Measurements from ENCODE around the gene NOP10. TPM values are rescaled to one million over a fixed set of nuclear protein-coding genes. Genes with fewer than 3 reads are reported as not detected.

NOP10 gene
- total and polyA plus RNA-seq, 4 donors: 95.6 to 284 (median 136) TPM

DNA sequence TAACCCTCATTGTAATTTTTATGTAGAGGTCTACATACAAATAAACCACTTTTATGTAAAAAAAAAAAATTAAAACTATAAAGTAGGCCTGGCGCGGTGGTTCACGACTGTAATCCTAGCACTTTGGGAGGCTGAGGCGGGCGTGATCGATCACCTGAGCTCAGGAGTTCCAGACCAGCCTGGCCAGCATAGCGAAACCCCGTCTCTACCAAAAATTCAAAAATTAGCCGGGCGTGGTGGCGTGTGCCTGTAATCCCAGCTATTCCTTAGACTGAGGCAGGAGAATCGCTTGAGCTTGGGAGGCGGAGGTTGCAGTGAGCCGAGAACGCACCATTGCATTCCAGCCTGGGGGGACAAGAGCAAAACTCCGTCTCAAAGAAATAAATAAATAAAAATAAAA is 4.6 kb downstream of the NOP10 start:
- Histone ChIP-seq H3K9me3 (ENCODE audit: control insufficient read depth, low read length) (no peaks in the 10 kb centered on the region), H3K36me3 (ENCODE audit: control insufficient read depth in 1 of 2, insufficient read depth in 2 of 2, low read length in 1 of 2) (peaks cover 0 to 1% of the 10 kb centered on the region in 2 donors), H3K4me3 (ENCODE audit: low read length in 2 of 2) (peak overlapping the region in 1 of 2 donors; percentile 21), H3K4me1 (ENCODE audit: control insufficient read depth in 1 of 2, insufficient read depth in 2 of 2, low read length in 2 of 2) (no peaks in the 10 kb centered on the region), H3K27me3 (ENCODE audit: control insufficient read depth in 1 of 2, insufficient read depth in 2 of 2, low read length in 1 of 2) (no peaks in the 10 kb centered on the region), H3K27ac (ENCODE audit: low read depth in 1 of 2, low read length in 2 of 2) (no peak overlapping the region)
- intact Hi-C loops (cut with DNase I): loop anchor here in 1 of 2 donors (5.0 kb wide), 2 partner anchors 61 to 81 kb away; no protein-coding TSS in a partner anchor
- DNase-seq: no peak
- ATAC-seq (ENCODE audit: low FRiP score): no peak
- WGBS, 2 donors: 72 to 73% methylated on average over 16 of the region's 16 CpGs

DNA sequence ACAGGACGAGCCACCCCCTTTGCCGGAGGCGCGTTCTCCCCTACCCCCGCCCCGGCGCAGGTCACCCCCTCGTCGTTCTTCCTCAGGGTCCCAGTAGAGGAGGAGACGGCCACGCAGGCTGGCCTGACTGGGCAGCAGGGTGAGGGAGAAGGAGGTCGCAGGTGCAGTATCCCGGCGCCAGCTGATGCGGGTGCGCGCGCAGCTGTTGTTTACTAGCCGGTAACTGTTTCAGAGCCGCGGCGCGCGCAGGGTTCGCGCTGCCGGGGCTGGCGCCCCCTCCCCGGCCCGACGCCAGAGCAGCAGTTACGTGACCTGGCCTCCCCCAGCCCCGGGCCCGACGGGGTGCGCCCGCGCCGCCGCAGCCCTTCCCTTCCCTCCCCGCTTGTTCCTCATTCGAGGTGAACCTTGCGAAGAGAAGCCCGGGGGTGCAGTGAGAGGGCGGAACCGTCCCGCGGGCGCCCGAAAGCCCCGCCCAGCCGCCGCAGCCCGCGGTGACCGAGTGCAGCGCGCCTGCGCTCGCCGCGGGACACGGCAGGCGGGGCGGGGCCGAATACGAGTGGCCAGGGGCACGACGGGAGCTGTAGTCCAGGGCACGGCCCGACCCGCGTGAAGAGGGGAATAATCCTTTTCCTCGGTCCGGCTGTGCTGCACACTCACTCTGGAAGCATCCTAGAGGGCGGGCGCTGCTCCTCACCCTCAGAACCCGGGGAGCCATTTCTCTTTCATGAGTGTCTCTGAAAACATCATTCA is 5.2 kb downstream of the NOP10 start, which contains the start of gene SLC12A6:
Gene SLC12A6 (minus strand): TSS at position 225 of the 750 bp plus-strand sequence. CDS start 1,101 bp downstream, outside the sequence.
- Histone ChIP-seq H3K36me3 (ENCODE audit: control insufficient read depth in 1 of 2, insufficient read depth in 2 of 2, low read length in 1 of 2) (peaks cover 0 to 1% of the 10 kb centered on the region in 2 donors), H3K4me3 (ENCODE audit: low read length in 2 of 2) (peak within 1 kb of the TSS; percentile 71 to 84), H3K27ac (ENCODE audit: low read depth in 1 of 2, low read length in 2 of 2) (peak within 1 kb of the TSS in 1 of 2 donors; percentile 60), H3K27me3 (ENCODE audit: control insufficient read depth in 1 of 2, insufficient read depth in 2 of 2, low read length in 1 of 2) (no peaks in the 10 kb centered on the region), H3K4me1 (ENCODE audit: control insufficient read depth in 1 of 2, insufficient read depth in 2 of 2, low read length in 2 of 2) (no peaks in the 10 kb centered on the region), H3K9me3 (ENCODE audit: control insufficient read depth, low read length) (no peaks in the 10 kb centered on the region)
- intact Hi-C loops (cut with DNase I): loop anchor here in 1 of 2 donors (5.0 kb wide), 2 partner anchors 60 to 80 kb away; no protein-coding TSS in a partner anchor
- peak; percentile 96 for ATAC-seq (ENCODE audit: low FRiP score)
- DNase-seq: peak; percentile 95 to 97
- WGBS, 2 donors: 0 to 1% methylated on average over 62 to 78 of the region's 78 CpGs

DNA sequence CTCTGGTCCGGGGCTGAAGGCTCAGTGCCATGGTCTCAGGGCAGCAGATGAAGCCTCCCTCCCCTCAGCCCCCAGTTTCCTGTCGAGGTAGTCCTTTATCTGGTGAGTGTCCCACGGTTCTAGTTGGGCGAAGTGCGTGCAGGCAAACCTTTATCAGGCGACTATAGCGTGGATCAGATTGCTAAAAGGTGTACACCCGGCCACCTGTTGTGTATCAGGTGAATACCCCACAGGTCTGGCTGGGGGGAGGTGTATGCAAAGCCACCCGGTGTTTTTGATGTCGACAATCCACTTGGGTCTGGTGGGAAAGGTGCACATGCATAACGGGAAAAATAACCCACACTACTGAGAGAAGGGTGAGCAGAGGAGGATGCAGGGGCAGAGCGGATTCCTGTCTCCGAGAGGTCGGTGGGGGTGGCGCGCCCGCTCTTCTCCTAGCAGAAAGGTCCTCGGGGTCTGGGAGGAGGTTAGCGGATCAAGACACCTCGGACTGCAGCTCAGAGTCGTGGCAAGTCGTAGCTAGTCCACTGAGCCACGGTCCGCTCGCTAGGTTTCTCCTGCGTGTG is 5.9 kb downstream of the NOP10 start:
- intact Hi-C loops (cut with DNase I): loop anchor here in 1 of 2 donors (5.0 kb wide), 2 partner anchors 60 to 80 kb away; no protein-coding TSS in a partner anchor
- ATAC-seq (ENCODE audit: low FRiP score): no peak
- 1 to 2% methylated on average over 26 of the region's 26 CpGs for WGBS, 2 donors

DNA sequence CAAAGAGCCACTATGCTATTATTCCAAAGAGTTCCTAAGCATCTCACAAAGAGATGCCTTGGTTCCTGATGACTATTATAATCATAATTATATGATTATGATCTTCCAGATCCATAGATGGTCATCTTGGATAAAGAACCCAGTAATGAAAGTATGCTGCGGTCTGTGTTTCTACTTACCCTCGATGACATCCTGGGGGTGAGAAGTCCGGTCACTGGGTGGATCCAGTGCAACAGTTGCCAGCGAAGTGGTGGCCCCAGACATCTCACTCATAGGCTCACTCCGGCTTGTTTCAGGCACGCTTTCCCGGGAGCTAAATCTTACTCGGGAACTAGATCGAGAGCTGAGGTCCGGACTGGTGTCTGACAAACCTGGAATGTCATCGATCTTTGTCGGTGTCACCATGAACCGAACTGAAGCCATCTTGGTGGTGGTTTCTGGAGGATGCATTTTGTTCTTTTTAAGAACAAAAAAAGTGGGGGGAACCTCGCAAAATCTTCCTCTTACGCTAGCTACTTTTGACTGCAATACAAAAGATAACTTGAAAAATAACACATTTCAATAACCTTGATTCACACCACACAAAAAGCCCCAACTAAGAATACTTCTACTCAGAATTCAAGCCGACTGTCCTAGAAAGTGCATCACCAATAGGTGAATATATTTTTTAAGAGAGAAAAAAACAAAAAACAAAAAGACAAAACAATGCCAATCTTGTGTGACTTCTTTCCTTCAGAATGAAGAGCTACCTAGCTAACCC is 6.5 kb downstream of the NOP10 start:
- 81 to 85% methylated on average over 16 of the region's 16 CpGs for WGBS, 2 donors
- intact Hi-C loops (cut with DNase I): loop anchor here in 1 of 2 donors (5.0 kb wide), 2 partner anchors 59 to 79 kb away; no protein-coding TSS in a partner anchor
- Histone ChIP-seq H3K4me1 (ENCODE audit: control insufficient read depth in 1 of 2, insufficient read depth in 2 of 2, low read length in 2 of 2) (no peaks in the 10 kb centered on the region), H3K36me3 (ENCODE audit: control insufficient read depth in 1 of 2, insufficient read depth in 2 of 2, low read length in 1 of 2) (no peaks in the 10 kb centered on the region), H3K27ac (ENCODE audit: low read depth in 1 of 2, low read length in 2 of 2) (peak overlapping the region in 1 of 2 donors; percentile 21), H3K4me3 (ENCODE audit: low read length in 2 of 2) (peak overlapping the region; percentile 71 to 84), H3K9me3 (ENCODE audit: control insufficient read depth, low read length) (no peaks in the 10 kb centered on the region), H3K27me3 (ENCODE audit: control insufficient read depth in 1 of 2, insufficient read depth in 2 of 2, low read length in 1 of 2) (no peaks in the 10 kb centered on the region)
- no peak for DNase-seq
- ATAC-seq (ENCODE audit: low FRiP score): no peak

More for the DNA sequence above, 5.9 kb downstream of the NOP10 start:
- H3K4me1 ChIP-seq (ENCODE audit: control insufficient read depth in 1 of 2, insufficient read depth in 2 of 2, low read length in 2 of 2): no peaks in the 10 kb centered on the region
- no peaks in the 10 kb centered on the region for H3K27me3 ChIP-seq (ENCODE audit: control insufficient read depth in 1 of 2, insufficient read depth in 2 of 2, low read length in 1 of 2)
- peak overlapping the region; percentile 71 to 84 for H3K4me3 ChIP-seq (ENCODE audit: low read length in 2 of 2)
- no peaks in the 10 kb centered on the region for H3K9me3 ChIP-seq (ENCODE audit: control insufficient read depth, low read length)
- no peak for DNase-seq
- H3K36me3 ChIP-seq (ENCODE audit: control insufficient read depth in 1 of 2, insufficient read depth in 2 of 2, low read length in 1 of 2): peaks cover 0 to 1% of the 10 kb centered on the region in 2 donors
- H3K27ac ChIP-seq (ENCODE audit: low read depth in 1 of 2, low read length in 2 of 2): peak overlapping the region in 1 of 2 donors; percentile 60

GRCh38 chr15:34335176-34336032 is 7.5 kb downstream of the NOP10 start:
- intact Hi-C loops (cut with DNase I): loop anchor here in 1 of 2 donors (5.0 kb wide), 2 partner anchors 58 to 78 kb away; no protein-coding TSS in a partner anchor
- no peaks in the 10 kb centered on the region for H3K36me3 ChIP-seq (ENCODE audit: control insufficient read depth in 1 of 2, insufficient read depth in 2 of 2, low read length in 1 of 2)
- H3K27me3 ChIP-seq (ENCODE audit: control insufficient read depth in 1 of 2, insufficient read depth in 2 of 2, low read length in 1 of 2): no peaks in the 10 kb centered on the region
- H3K27ac ChIP-seq (ENCODE audit: low read depth in 1 of 2, low read length in 2 of 2): peak overlapping the region in 1 of 2 donors; percentile 42
- H3K4me1 ChIP-seq (ENCODE audit: control insufficient read depth in 1 of 2, insufficient read depth in 2 of 2, low read length in 2 of 2): no peaks in the 10 kb centered on the region
- no peaks in the 10 kb centered on the region for H3K9me3 ChIP-seq (ENCODE audit: control insufficient read depth, low read length)
- ATAC-seq (ENCODE audit: low FRiP score): no peak
- H3K4me3 ChIP-seq (ENCODE audit: low read length in 2 of 2): peak overlapping the region; percentile 71 to 84
- no peak for DNase-seq
- 34 to 37% methylated on average over 3 of the region's 3 CpGs for WGBS, 2 donors

DNA sequence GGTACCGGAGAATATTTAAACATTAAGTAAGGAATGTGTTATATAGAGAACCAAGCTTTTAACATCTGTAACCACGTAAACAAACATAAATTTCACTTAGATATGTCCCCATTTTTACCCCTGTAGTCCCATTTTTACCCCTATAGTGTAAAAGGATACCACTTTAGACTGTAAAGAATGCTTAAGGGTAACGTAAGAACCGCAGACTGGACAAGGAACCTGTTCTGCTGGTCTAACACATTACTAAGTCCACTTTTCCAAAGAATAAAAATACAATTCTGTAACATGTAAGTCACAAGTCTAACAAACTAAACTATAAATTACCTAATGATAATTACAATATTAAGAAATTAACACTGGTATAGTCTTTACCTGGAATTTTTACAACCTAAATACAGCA is 8.3 kb downstream of the NOP10 start:
- intact Hi-C loops (cut with DNase I): loop anchor here in 1 of 2 donors (5.0 kb wide), 2 partner anchors 57 to 77 kb away; no protein-coding TSS in a partner anchor
- Histone ChIP-seq H3K4me3 (ENCODE audit: low read length in 2 of 2) (peak overlapping the region; percentile 63 to 71), H3K36me3 (ENCODE audit: control insufficient read depth in 1 of 2, insufficient read depth in 2 of 2, low read length in 1 of 2) (no peaks in the 10 kb centered on the region), H3K27ac (ENCODE audit: low read depth in 1 of 2, low read length in 2 of 2) (no peak overlapping the region), H3K27me3 (ENCODE audit: control insufficient read depth in 1 of 2, insufficient read depth in 2 of 2, low read length in 1 of 2) (no peaks in the 10 kb centered on the region), H3K4me1 (ENCODE audit: control insufficient read depth in 1 of 2, insufficient read depth in 2 of 2, low read length in 2 of 2) (no peaks in the 10 kb centered on the region), H3K9me3 (ENCODE audit: control insufficient read depth, low read length) (no peaks in the 10 kb centered on the region)
- no peak for DNase-seq
- 49 to 51% methylated on average over 4 of the region's 4 CpGs for WGBS, 2 donors
- no peak for ATAC-seq (ENCODE audit: low FRiP score)

GRCh38 chr15:34332553-34333120 is 10.3 kb downstream of the NOP10 start:
- Histone ChIP-seq H3K27me3 (ENCODE audit: control insufficient read depth in 1 of 2, insufficient read depth in 2 of 2, low read length in 1 of 2) (no peaks in the 10 kb centered on the region), H3K36me3 (ENCODE audit: control insufficient read depth in 1 of 2, insufficient read depth in 2 of 2, low read length in 1 of 2) (no peaks in the 10 kb centered on the region), H3K9me3 (ENCODE audit: control insufficient read depth, low read length) (no peaks in the 10 kb centered on the region), H3K4me3 (ENCODE audit: low read length in 2 of 2) (no peak overlapping the region), H3K27ac (ENCODE audit: low read depth in 1 of 2, low read length in 2 of 2) (no peak overlapping the region), H3K4me1 (ENCODE audit: control insufficient read depth in 1 of 2, insufficient read depth in 2 of 2, low read length in 2 of 2) (no peaks in the 10 kb centered on the region)
- 98 to 99% methylated on average over 6 of the region's 6 CpGs for WGBS, 2 donors
- ATAC-seq (ENCODE audit: low FRiP score) (no peak), DNase-seq (no peak)
- intact Hi-C loops (cut with DNase I): no loop called here

All from aorta (tissue), 5 donors.